ENCODE results near the gene GTF3C6. TPM values are rescaled to one million over a fixed set of nuclear protein-coding genes. Genes with fewer than 3 reads are reported as not detected.

Gene GTF3C6
- total RNA-seq, 2 experiments from 2014 or later: 87.5 to 89.9 TPM

Other genes with a start within 250 kb of the GTF3C6 start
- gene CDK19, start 143.2 kb upstream of the GTF3C6 start, total RNA-seq: 10 to 100 TPM; 11.8 to 13.1 TPM
- gene AMD1, start 83.9 kb upstream of the GTF3C6 start, total RNA-seq: 10 to 100 TPM; 77.4 to 85.0 TPM
- gene RPF2, start 23.3 kb downstream of the GTF3C6 start, total RNA-seq: 10 to 100 TPM; 54.8 to 61.7 TPM
- 10 to 100 TPM; 11.5 to 12.2 TPM for gene SLC16A10, start 128.8 kb downstream of the GTF3C6 start, total RNA-seq